IPS-18a (cell line): ENCODE results near the gene SNX20.

ENCODE experiments used
- H3K27ac ChIP-seq: one replicate; pipeline ENCODE4 v1.5.1; 2013; ENCODE audit warnings: low read length
- H3K27me3 ChIP-seq: one replicate; pipeline ENCODE4 v1.6.1; 2013; ENCODE audit warnings: mild to moderate bottlenecking, low read length; ENCODE audit not compliant: control insufficient read depth, insufficient read depth
- H3K36me3 ChIP-seq: one replicate; pipeline ENCODE4 v1.6.1; 2013; ENCODE audit warnings: low read depth, low read length; ENCODE audit not compliant: control insufficient read depth
- H3K4me1 ChIP-seq: one replicate; pipeline ENCODE4 v1.6.1; 2013; ENCODE audit warnings: low read depth, low read length; ENCODE audit not compliant: control insufficient read depth
- H3K4me3 ChIP-seq: one replicate; pipeline ENCODE4 v1.5.1; 2013; ENCODE audit warnings: low read length
- H3K9ac ChIP-seq: one replicate; pipeline ENCODE4 v1.6.1; 2013; ENCODE audit warnings: mild to moderate bottlenecking, low read length, moderate library complexity
- H3K9me3 ChIP-seq: one replicate; pipeline ENCODE4 v1.6.1; 2013; ENCODE audit warnings: low read depth, low read length; ENCODE audit not compliant: control insufficient read depth

The SNX20 gene

DNA sequence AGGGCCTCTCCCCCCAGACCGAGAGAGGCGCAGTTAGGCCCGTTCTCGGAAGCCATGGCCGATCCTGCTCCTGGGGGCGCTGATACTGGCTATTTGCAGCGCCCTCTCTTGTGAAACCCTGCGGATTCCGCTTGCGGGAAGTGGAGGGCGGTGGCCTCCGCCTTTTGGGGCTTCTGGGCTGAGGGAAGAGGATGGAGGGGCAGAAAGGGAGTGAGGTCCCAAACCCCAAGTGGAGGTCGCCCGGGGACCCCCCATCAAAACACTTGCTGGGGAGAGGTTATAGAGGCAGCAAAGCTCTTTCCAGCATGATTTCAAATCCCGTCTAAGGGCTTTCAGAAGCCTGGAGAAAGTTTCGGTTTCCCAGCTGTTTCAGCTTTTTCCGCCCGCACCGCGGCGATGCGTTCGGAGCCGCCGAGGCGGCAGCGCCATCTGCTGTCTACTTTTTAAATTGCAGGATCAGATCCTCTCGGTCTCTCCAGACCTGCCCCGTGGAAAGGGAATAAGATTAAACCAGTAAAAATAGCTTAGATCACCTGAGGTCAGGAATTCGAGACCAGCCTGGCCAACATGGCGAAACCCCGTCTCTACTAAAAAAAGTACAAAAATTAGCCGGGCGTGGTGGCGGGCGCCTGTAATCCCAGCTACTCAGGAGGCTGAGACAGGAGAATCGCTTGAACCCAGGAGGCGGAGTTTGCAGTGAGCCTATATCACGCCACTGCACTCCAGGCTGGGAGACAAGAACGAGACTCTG lies 15.8 kb downstream of the SNX20 start:
- peak overlapping the region; percentile 19 for H3K9ac ChIP-seq
- no peaks in the 10 kb centered on the region for H3K36me3 ChIP-seq
- H3K27me3 ChIP-seq = no peaks in the 10 kb centered on the region
- no peak overlapping the region for H3K27ac ChIP-seq
- peaks cover 3% of the 10 kb centered on the region for H3K4me1 ChIP-seq
- no peaks in the 10 kb centered on the region for H3K9me3 ChIP-seq
- peak overlapping the region; percentile 67 for H3K4me3 ChIP-seq

DNA sequence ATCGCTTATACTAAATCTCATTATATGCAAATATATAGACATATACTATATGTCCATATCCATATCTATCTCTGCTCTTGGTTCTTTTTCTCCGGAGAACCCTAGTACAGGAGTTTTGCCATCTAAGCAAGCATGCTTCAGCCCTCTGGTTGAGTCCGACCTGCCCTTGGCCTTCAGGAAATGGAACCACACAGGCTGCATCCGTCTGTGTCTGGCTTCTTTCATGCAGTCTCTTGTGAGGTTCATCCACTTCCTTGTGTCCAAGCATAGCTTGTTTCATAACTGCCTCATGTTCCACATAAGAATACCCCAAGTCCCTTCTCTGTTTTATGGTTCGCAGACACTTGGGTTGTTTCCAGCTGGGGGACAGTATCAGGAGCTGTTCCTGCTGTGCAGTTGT lies 16.8 kb downstream of the SNX20 start:
- Histone ChIP-seq H3K9me3 (no peaks in the 10 kb centered on the region), H3K36me3 (no peaks in the 10 kb centered on the region), H3K4me3 (no peak overlapping the region), H3K9ac (no peak overlapping the region), H3K4me1 (peaks cover 3% of the 10 kb centered on the region), H3K27me3 (no peaks in the 10 kb centered on the region), H3K27ac (no peak overlapping the region)

DNA sequence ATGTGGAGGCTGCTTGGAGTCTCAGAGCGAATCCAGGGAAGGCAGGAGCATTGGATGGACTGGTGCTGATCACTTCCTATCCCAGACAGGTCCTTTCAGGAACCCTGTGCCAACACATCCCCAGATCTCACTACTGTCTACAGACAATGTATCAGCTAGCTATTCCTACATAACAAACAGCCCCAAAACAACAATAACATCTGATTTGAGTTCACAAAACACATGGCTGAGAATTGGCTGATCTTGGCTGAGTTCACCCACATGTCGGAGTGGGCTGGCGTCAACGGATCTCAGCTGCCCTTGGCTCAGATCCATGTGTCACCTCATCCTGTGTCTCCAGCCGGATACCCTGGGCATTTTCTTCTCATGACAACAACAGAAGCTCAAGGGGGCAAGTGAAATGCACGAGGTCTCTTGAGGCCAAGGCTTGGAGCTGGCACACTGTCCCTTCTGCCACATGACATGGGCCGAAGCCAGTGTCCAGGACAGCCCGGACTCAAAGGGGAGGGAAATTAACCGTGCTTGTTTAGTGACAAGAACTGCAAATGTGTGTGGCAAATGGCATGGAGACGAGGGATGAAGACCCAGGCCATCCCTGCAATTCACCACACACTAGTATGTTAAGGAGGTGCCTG lies 18.7 kb downstream of the SNX20 start:
- Histone ChIP-seq H3K27me3 (no peaks in the 10 kb centered on the region), H3K9me3 (no peaks in the 10 kb centered on the region), H3K4me3 (no peak overlapping the region), H3K27ac (no peak overlapping the region), H3K36me3 (no peaks in the 10 kb centered on the region), H3K4me1 (peaks cover 3% of the 10 kb centered on the region), H3K9ac (no peak overlapping the region)

DNA sequence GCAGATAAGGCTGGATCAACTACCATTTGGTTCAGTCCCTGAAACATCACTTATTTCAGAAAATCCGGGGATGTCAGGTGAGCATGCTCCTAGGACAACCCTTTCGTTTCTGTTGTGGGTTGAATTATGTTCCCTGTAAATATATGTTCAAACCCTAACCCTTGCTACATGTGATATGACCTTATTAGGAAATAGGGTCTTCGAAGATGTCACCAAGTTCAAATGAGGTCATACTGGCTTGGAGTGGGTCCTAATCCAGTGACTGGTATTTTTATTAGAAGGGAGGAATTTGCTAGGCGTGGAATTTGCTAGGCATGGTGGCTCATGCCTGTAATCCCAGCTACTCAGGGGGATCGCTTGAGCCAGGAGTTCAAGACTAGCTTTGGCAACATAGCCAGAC lies 21.3 kb downstream of the SNX20 start:
- Histone ChIP-seq H3K9ac (no peak overlapping the region), H3K9me3 (no peaks in the 10 kb centered on the region), H3K4me1 (peaks cover under 1% of the 10 kb centered on the region), H3K36me3 (no peaks in the 10 kb centered on the region), H3K27me3 (no peaks in the 10 kb centered on the region), H3K4me3 (no peak overlapping the region), H3K27ac (no peak overlapping the region)

DNA sequence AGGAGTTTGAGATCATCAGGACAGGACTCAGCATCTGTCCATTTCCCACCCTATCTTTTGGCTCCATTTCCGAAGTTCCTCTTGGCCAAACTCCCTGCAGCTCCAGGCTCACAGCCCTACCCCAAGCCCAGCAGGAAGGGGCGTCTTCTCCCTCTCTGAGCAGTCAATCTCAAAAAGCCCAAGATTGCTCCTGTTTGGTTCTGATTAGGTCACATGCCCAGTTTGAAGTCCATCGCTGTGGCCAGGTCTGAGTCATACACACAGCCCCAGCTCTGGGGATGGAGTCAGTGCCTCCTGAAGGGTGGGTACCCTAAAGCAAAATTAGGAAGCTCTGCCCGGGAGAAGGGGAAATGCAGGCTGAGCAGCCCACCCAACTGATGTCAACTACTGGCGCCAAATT lies 23.9 kb downstream of the SNX20 start:
- H3K27me3 ChIP-seq = no peaks in the 10 kb centered on the region
- H3K9ac ChIP-seq = no peak overlapping the region
- H3K9me3 ChIP-seq = no peaks in the 10 kb centered on the region
- no peaks in the 10 kb centered on the region for H3K4me1 ChIP-seq
- H3K27ac ChIP-seq = no peak overlapping the region
- no peaks in the 10 kb centered on the region for H3K36me3 ChIP-seq
- H3K4me3 ChIP-seq = no peak overlapping the region

DNA sequence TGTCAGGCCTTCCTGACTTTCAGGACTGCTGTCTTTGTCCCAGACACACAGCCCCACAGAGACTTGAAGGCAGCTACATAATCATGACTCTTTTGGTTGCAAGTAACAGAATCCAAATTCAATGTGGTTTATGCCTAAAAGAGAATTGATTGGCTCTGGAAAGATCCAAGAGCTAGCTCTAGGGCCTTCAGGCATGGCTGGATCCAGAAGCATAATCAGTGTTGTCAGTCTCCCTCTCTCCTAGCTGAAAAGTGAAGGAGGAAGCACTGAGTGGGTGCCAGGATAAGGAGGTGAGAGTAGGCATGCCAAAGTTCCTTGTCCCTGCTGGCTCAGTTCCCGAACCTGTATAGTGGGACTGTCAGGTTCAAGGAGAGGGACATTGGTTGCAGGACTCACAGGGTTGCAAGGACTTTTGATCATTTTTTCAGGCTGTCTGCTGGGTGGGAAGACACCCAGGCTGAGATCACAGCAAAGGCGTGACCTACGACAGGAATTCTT lies 25.5 kb downstream of the SNX20 start:
- Histone ChIP-seq H3K27ac (no peak overlapping the region), H3K36me3 (no peaks in the 10 kb centered on the region), H3K27me3 (no peaks in the 10 kb centered on the region), H3K4me3 (no peak overlapping the region), H3K9me3 (no peaks in the 10 kb centered on the region), H3K9ac (no peak overlapping the region), H3K4me1 (no peaks in the 10 kb centered on the region)

DNA sequence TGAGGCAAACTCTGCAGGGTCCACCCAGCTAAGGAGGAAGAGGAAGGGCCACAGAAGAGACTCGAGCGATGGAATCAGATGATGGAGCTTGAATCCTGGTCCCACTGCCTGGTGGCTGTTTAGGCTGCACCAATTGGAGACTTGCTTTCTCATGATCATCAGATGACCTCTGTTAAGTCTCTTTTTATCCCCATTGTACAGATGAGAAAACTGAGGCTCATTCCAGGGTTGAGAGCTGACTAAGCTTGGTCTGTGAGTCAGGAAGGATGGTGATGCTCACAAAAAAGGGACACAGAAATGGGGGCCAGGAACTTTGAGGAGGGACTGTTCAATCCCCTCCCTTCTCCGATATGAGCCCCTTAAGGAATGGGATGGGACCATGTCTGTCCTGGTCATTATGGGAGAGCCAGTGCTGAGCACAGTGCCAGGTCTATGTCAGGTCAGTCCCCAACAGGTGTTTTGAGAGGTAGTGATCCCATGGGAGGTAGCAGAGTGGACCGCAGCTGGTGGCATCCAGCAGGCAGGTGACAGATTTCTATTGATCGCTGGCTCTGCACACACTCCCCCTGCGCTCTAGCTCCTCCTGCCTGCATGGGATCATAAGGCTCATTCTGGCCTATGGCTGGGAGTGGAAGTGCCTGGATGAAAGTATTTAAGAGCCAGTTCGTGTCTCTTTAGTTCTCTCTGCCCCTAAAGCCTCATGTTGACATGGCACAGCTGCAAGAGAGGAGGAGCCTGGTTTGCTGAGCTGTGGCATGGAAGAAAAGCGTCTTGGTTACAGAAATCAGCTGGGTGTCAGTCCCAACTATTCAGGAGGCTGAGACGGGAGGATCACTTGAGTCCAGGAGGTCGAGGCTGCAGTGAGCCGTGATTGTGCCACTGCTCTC lies 27.2 kb downstream of the SNX20 start:
- Histone ChIP-seq H3K36me3 (no peaks in the 10 kb centered on the region), H3K27me3 (no peaks in the 10 kb centered on the region), H3K27ac (no peak overlapping the region), H3K9me3 (no peaks in the 10 kb centered on the region), H3K4me1 (no peaks in the 10 kb centered on the region), H3K4me3 (no peak overlapping the region), H3K9ac (no peak overlapping the region)

DNA sequence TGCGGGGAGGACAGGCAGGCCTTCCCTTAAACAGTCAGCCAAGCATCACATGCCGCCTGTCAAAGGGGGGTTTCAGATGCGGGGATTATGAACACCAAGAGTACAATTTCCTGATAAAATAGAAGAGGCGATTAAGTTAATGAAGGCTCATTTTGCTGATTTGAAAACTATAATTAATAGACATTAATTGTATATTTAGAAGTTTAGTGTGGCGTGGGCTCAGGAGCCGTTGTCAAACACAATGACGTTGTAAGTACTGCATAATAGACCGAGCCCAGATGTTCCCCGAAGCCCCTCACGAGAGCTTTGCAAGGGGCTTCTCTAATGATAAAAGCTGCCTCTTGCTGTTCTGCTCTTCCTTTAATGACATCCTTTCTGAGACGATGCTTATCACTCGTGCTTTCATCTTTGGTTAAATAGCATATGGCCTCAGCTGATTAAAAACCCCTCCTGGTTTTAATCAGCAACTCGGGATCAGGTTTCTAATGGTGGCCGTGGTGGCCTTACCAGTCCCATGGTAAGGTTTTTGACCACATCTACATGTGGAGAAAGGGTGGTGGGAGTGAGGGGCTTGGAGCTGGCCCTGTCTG lies 28.2 kb downstream of the SNX20 start:
- H3K4me3 ChIP-seq = no peak overlapping the region
- no peaks in the 10 kb centered on the region for H3K27me3 ChIP-seq
- no peaks in the 10 kb centered on the region for H3K9me3 ChIP-seq
- H3K27ac ChIP-seq = no peak overlapping the region
- no peak overlapping the region for H3K9ac ChIP-seq
- H3K36me3 ChIP-seq = no peaks in the 10 kb centered on the region
- H3K4me1 ChIP-seq = no peaks in the 10 kb centered on the region

DNA sequence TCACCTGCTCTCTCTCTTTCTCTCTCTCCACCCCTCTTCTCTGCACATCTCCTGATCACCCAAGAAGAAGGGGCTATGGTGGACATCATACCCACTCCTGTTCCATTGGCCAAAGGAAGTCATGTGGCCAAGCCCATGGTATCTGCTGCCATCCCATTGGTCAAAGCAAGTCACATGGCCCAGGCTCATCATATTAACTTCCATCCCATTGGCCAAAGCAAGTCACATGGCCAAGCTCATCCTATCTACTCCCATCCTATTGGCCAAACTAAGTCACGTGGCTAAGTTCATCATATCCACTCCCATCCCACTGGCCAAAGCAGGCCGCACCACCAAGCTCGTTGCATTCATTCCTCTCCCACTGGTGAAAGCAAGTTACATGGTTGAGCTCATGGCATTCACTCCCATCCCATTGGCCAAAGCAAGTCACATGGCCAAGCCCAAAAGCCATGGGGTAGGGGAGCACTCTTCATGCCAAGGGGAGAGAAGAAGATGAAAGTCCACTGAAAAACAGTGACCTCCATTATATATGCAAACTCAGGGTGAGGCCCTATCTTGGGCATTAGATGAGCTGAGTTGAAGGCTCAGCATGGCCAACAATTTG lies 29.2 kb downstream of the SNX20 start:
- Histone ChIP-seq H3K36me3 (no peaks in the 10 kb centered on the region), H3K4me1 (no peaks in the 10 kb centered on the region), H3K27ac (no peak overlapping the region), H3K9ac (no peak overlapping the region), H3K9me3 (no peaks in the 10 kb centered on the region), H3K27me3 (no peaks in the 10 kb centered on the region), H3K4me3 (no peak overlapping the region)

DNA sequence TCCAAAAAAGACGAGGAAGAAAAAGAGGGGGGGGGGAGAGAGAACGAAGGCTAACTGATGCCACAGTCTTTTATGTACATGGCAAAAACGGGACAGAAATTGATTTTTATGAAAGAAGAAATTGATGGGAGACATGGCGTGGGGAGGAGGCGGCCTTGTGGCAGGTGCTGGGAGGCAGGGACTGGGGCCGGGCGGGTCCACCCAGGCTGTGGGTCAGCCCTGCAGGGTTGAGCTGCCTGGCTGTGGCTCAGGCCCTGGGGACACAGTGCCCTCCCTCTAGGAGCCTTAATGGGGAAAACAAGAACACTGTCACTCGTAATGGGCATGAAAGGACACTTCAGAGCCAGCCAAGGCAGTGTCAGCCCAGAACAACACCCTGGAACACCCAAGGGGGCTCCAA lies 34.8 kb downstream of the SNX20 start:
- Histone ChIP-seq H3K4me3 (no peak overlapping the region), H3K4me1 (no peaks in the 10 kb centered on the region), H3K36me3 (no peaks in the 10 kb centered on the region), H3K27ac (no peak overlapping the region), H3K9ac (no peak overlapping the region), H3K9me3 (no peaks in the 10 kb centered on the region), H3K27me3 (no peaks in the 10 kb centered on the region)
